ENCODE measurements around the gene TRIM17. TPM values are rescaled to one million over a fixed set of nuclear protein-coding genes. Genes with fewer than 3 reads are reported as not detected.

The TRIM17 gene
- total RNA-seq, 1 donor from 2014 or later, result 2.6 TPM

GRCh38 chr1:228446852-228447251, 30.2 kb upstream of the TRIM17 start:
- Histone ChIP-seq H3K36me3 (no peaks in the 10 kb centered on the region), H3K27me3 (peaks cover 39% of the 10 kb centered on the region), H3K4me3 (no peak overlapping the region), H3K27ac (no peak overlapping the region), H3K9me3 (no peaks in the 10 kb centered on the region), H3K4me1 (peaks cover 12% of the 10 kb centered on the region)
- intact Hi-C loops (cut with DNase I), result no loop called here
- TF ChIP-seq, protein P1, sequence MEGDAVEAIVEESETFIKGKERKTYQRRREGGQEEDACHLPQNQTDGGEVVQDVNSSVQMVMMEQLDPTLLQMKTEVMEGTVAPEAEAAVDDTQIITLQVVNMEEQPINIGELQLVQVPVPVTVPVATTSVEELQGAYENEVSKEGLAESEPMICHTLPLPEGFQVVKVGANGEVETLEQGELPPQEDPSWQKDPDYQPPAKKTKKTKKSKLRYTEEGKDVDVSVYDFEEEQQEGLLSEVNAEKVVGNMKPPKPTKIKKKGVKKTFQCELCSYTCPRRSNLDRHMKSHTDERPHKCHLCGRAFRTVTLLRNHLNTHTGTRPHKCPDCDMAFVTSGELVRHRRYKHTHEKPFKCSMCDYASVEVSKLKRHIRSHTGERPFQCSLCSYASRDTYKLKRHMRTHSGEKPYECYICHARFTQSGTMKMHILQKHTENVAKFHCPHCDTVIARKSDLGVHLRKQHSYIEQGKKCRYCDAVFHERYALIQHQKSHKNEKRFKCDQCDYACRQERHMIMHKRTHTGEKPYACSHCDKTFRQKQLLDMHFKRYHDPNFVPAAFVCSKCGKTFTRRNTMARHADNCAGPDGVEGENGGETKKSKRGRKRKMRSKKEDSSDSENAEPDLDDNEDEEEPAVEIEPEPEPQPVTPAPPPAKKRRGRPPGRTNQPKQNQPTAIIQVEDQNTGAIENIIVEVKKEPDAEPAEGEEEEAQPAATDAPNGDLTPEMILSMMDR (IDR thresholded peaks at IDR 0.05), result no peak
- ATAC-seq (no peak), DNase-seq (no peak)

DNA sequence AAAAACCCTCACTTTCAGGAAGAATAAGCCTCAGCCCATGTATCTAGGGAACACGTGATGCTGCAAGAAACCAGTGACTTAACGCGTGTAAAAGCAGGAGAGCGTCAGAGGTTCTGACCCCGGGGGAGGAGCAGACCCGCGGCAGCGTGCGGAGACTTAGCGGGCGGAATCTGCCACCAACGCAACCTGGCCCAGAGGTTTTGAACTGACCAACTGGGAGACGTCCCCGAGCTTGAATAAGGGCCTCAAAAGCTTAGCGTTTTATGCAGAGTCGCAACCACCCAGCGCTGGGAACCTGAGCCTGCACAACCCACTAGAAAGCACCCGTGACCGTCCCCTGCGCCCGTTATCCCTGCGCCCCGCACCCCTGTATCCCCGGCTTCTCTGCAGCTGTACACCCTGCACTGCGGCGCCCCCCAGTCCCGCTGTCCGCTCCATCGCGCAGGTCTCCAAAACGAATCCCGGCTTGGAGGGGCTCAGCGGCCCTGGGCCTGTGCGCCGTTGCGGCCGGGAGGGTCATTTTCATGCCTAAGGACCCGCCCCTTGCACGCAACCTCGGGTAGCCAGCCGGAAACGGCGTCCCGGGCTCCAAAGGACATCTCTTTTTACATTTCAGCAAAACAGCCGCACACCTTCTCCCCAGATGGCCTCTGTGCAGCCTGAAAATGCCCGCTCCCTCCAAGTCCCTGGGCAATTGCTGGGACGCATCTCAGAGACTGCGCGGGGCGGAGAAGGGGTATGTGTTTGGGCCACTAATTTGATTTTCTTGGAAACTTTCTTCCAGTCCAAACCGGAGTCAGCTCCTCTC, 29.4 kb upstream of the TRIM17 start:
- ATAC-seq (peak; percentile 72), DNase-seq (no peak)
- intact Hi-C loops (cut with DNase I), result no loop called here
- H3K36me3 ChIP-seq, result no peaks in the 10 kb centered on the region
- H3K9me3 ChIP-seq, result no peaks in the 10 kb centered on the region
- H3K4me1 ChIP-seq, result peaks cover 12% of the 10 kb centered on the region
- H3K27ac ChIP-seq, result no peak overlapping the region
- TF ChIP-seq, protein P1 (IDR thresholded peaks at IDR 0.05), result no peak
- H3K4me3 ChIP-seq, result peak overlapping the region; percentile 29
- H3K27me3 ChIP-seq, result peaks cover 46% of the 10 kb centered on the region

- Histone ChIP-seq H3K4me1 (peaks cover 12% of the 10 kb centered on the region), H3K27me3 (peaks cover 52% of the 10 kb centered on the region), H3K4me3 (peak overlapping the region; percentile 29), H3K27ac (no peak overlapping the region), H3K9me3 (no peaks in the 10 kb centered on the region), H3K36me3 (no peaks in the 10 kb centered on the region)
- ATAC-seq, result no peak
- DNase-seq, result no peak
- intact Hi-C loops (cut with DNase I), result no loop called here
- TF ChIP-seq, protein P1 (IDR thresholded peaks at IDR 0.05), result no peak
These were observed 28.8 kb upstream of the TRIM17 start for GRCh38 chr1:228445490-228445842.

DNA sequence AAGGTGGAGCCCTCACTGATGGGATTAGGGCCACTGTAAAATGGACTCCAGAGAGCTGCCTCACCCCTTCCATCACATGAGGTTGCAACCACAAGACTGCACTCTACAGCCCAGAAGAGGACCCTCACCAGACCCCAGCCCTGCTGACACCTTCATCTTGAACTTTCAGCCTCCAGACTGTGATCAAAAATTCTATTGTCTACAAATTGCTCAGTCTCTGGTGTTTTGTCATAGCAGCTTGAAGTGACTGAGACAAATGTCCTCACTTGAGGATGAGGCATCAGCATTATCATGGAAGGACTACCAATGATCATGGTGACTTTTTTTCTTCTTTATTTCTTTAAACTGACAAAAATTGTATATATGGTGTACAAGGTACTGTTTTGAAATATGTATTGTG, 26.7 kb upstream of the TRIM17 start:
- intact Hi-C loops (cut with DNase I), result no loop called here
- no peak overlapping the region for H3K4me3 ChIP-seq
- H3K4me1 ChIP-seq, result peaks cover 12% of the 10 kb centered on the region
- no peak overlapping the region for H3K27ac ChIP-seq
- no peaks in the 10 kb centered on the region for H3K9me3 ChIP-seq
- TF ChIP-seq, protein P1 (IDR thresholded peaks at IDR 0.05), result no peak
- H3K36me3 ChIP-seq, result no peaks in the 10 kb centered on the region
- no peak for ATAC-seq
- no peak for DNase-seq
- peaks cover 61% of the 10 kb centered on the region for H3K27me3 ChIP-seq

GRCh38 chr1:228440761-228441500, 24.3 kb upstream of the TRIM17 start:
- TF ChIP-seq, protein P1 (IDR thresholded peaks at IDR 0.05), result no peak
- Histone ChIP-seq H3K9me3 (no peaks in the 10 kb centered on the region), H3K4me3 (no peak overlapping the region), H3K36me3 (no peaks in the 10 kb centered on the region), H3K27me3 (peaks cover 48% of the 10 kb centered on the region), H3K4me1 (peaks cover 9% of the 10 kb centered on the region), H3K27ac (no peak overlapping the region)
- intact Hi-C loops (cut with DNase I), result no loop called here
- ATAC-seq (no peak), DNase-seq (no peak)

Data from upper lobe of right lung (tissue), 1 donor.